Transverse colon (tissue), 4 donors: Measurements from ENCODE around the gene RNF17.

Experiments used
- EP300 ChIP-seq: sonication (generic); formaldehyde crosslinking; IDR thresholded peaks from one replicate; pipeline ENCODE4 v1.6.1; 2017; ENCODE audit warnings: antibody characterized with exemption, low read depth
- POLR2A ChIP-seq: fragments of 450-650 bp; IDR thresholded peaks from one replicate; pipeline ENCODE4 v1.6.1; 2016; ENCODE audit warnings: antibody characterized with exemption, mild to moderate bottlenecking, moderate library complexity
- POLR2AphosphoS5 ChIP-seq, 3 donors: sonication (generic); formaldehyde crosslinking; IDR thresholded peaks; one replicate each; pipeline ENCODE4 v1.6.1; 2016; ENCODE audit warnings: antibody characterized with exemption in 3 of 3
- TF ChIP-seq, protein P1 (sequence below), 5 experiments: fragments of 200-600 bp in 3 of 5; fragments of 450-650 bp in 2 of 5; sonication (generic) in 3 of 5; IDR thresholded peaks; 1 replicate in 2 of 5; 2 replicates in 3 of 5; pipeline ENCODE4 v1.5.1; 2016 to 2017; ENCODE audit warnings: antibody characterized with exemption in 5 of 5, inconsistent platforms in 3 of 5, mild to moderate bottlenecking in 2 of 5, moderate library complexity in 1 of 5

GRCh38 chr13:24868874-24869273 is 104.9 kb downstream of the RNF17 start:
- TF ChIP-seq, protein P1, sequence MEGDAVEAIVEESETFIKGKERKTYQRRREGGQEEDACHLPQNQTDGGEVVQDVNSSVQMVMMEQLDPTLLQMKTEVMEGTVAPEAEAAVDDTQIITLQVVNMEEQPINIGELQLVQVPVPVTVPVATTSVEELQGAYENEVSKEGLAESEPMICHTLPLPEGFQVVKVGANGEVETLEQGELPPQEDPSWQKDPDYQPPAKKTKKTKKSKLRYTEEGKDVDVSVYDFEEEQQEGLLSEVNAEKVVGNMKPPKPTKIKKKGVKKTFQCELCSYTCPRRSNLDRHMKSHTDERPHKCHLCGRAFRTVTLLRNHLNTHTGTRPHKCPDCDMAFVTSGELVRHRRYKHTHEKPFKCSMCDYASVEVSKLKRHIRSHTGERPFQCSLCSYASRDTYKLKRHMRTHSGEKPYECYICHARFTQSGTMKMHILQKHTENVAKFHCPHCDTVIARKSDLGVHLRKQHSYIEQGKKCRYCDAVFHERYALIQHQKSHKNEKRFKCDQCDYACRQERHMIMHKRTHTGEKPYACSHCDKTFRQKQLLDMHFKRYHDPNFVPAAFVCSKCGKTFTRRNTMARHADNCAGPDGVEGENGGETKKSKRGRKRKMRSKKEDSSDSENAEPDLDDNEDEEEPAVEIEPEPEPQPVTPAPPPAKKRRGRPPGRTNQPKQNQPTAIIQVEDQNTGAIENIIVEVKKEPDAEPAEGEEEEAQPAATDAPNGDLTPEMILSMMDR (IDR thresholded peaks at IDR 0.05) = no peak
- TF ChIP-seq POLR2A = no peak
- TF ChIP-seq POLR2AphosphoS5 (IDR thresholded peaks at IDR 0.05) = no peak
- no peak for TF ChIP-seq EP300
